K562 (cell line): ENCODE data around the gene PHF12. TPM values are rescaled to one million over a fixed set of nuclear protein-coding genes. Genes with fewer than 3 reads are reported as not detected.

Experiments used
- ATAC-seq: fragments of 200-7000 bp; cut with Tn5 transposase; 3 replicates; pipeline ENCODE4 v1.9.1; 2020; ENCODE audit warnings: moderate library complexity
- BruUV-seq: library from RNA; stranded (reverse); fragments of 400-500 nt; replicated peaks from 2 replicates; lab custom pipeline; 2021; lab: Mats Ljungman, UMichigan
- CTCF ChIA-PET: fragments of 300-600 bp; formaldehyde crosslinking; extraction: SDS; loops from one replicate; lab custom pipeline; 2021; ENCODE audit warnings: low intra/inter-chr PET ratio; lab: Yijun Ruan, JAX
- POLR2A ChIA-PET: fragments of 300-600, 350-650 bp; sonication (Branson Sonifier 250); formaldehyde crosslinking; extraction: SDS; loops from one replicate; lab custom pipeline; 2021; ENCODE audit warnings: antibody characterized with exemption, inconsistent platforms; lab: Yijun Ruan, JAX
- DNase-seq, 4 experiments: peaks; one replicate each; pipeline versions ENCODE4 v3.0.0 to v3.0.0-alpha.2; 2011 to 2018; ENCODE audit warnings: low spot score in 3 of 4, mixed read lengths in 3 of 4; ENCODE audit errors: extremely low read depth in 1 of 4
- FAIRE-seq: peaks from 2 replicates; lab custom pipeline; 2011; peaks lifted over from hg19 to GRCh38; lab: Jason Lieb, UNC
- H2AFZ ChIP-seq: 2 replicates; pipeline ENCODE4 v1.6.0; 2011; ENCODE audit warnings: low read depth, low read length, control low read depth, inconsistent platforms
- H3K27ac ChIP-seq: fragments of 200-600 bp; 3 replicates; pipeline ENCODE4 v1.8.0; 2011; ENCODE audit warnings: low read depth, mild to moderate bottlenecking, control low read depth, inconsistent platforms, low read length, moderate library complexity, mixed read lengths; ENCODE audit errors: extremely low read depth
- H3K27me3 ChIP-seq, 2 experiments: fragments of 300-600 bp in 1 of 2; 2 replicates in 1 of 2; 3 replicates in 1 of 2; pipeline versions ENCODE4 v1.6.0 to v1.8.0; 2011; ENCODE audit warnings: inconsistent platforms in 2 of 2, low read length in 2 of 2, mild to moderate bottlenecking in 1 of 2, mixed read lengths in 1 of 2, moderate library complexity in 1 of 2; ENCODE audit not compliant: control insufficient read depth in 2 of 2, insufficient read depth in 2 of 2
- H3K36me3 ChIP-seq: fragments of 300-600 bp; 3 replicates; pipeline ENCODE4 v1.8.0; 2011; ENCODE audit warnings: mild to moderate bottlenecking, low read length, inconsistent platforms; ENCODE audit not compliant: control insufficient read depth, insufficient read depth
- H3K4me1 ChIP-seq, 2 experiments: fragments of 200-600 bp in 1 of 2; replicated peaks in 1 of 2; 2 replicates in 1 of 2; 3 replicates in 1 of 2; pipeline versions ENCODE4 v1.5.1 to v1.8.0; 2011; ENCODE audit warnings: inconsistent platforms in 2 of 2, low read length in 2 of 2, mild to moderate bottlenecking in 1 of 2, mixed read lengths in 1 of 2, moderate library complexity in 1 of 2; ENCODE audit not compliant: control insufficient read depth in 2 of 2, insufficient read depth in 2 of 2
- H3K4me2 ChIP-seq: 2 replicates; pipeline ENCODE4 v1.6.1; 2011; ENCODE audit warnings: low read length, control low read depth, inconsistent platforms, mixed read lengths; ENCODE audit not compliant: insufficient read depth
- H3K4me3 ChIP-seq: fragments of 200-600 bp; sonication (generic), shearing (Covaris generic); 2 replicates; pipeline ENCODE4 v1.5.1; 2016; ENCODE audit warnings: control low read depth, inconsistent platforms
- H3K79me2 ChIP-seq: fragments of 200-600 bp; 3 replicates; pipeline ENCODE4 v1.8.0; 2011; ENCODE audit warnings: low read length, inconsistent platforms; ENCODE audit not compliant: control insufficient read depth, insufficient read depth
- H3K9ac ChIP-seq, 2 experiments: 2 replicates each; pipeline versions ENCODE4 v1.6.0 to v1.6.1; 2011; ENCODE audit warnings: low read depth in 2 of 2, low read length in 2 of 2, control low read depth in 1 of 2, inconsistent platforms in 1 of 2, mild to moderate bottlenecking in 1 of 2, mixed read lengths in 1 of 2; ENCODE audit not compliant: insufficient read depth in 1 of 2
- H3K9me1 ChIP-seq: one replicate; pipeline ENCODE4 v1.6.0; 2011; ENCODE audit warnings: inconsistent platforms, mild to moderate bottlenecking, low read length, moderate library complexity; ENCODE audit not compliant: control insufficient read depth, insufficient read depth
- H3K9me3 ChIP-seq: replicated peaks from 2 replicates; pipeline ENCODE4 v1.5.1; 2011; ENCODE audit warnings: low read depth, low read length, inconsistent platforms; ENCODE audit not compliant: control insufficient read depth, insufficient read depth
- H4K20me1 ChIP-seq: replicated peaks from 2 replicates; pipeline ENCODE4 v1.6.1; 2011; ENCODE audit warnings: low read length, inconsistent platforms, mixed read lengths; ENCODE audit not compliant: control insufficient read depth, insufficient read depth
- GMEB1 ChIP-seq: fragments of 250-450 bp; sonication (Bioruptor Pico); IDR thresholded peaks from 2 replicates; pipeline ENCODE4 v1.4.0; 2020; ENCODE audit warnings: mild to moderate bottlenecking
- NR2C1 ChIP-seq, 2 experiments: fragments of 450-650 bp; IDR thresholded peaks; 2 replicates each; pipeline ENCODE4 v1.6.1; 2017; ENCODE audit warnings: mild to moderate bottlenecking in 2 of 2, antibody characterized with exemption in 1 of 2, inconsistent platforms in 1 of 2, missing compliant biosample characterization in 1 of 2, missing genetic modification characterization in 1 of 2
- PYGO2 ChIP-seq: fragments of 450-650 bp; IDR thresholded peaks from 2 replicates; pipeline ENCODE4 v1.6.1; 2016; ENCODE audit warnings: mild to moderate bottlenecking, missing genetic modification characterization, moderate library complexity, missing compliant biosample characterization
- RFX1 ChIP-seq: fragments of 450-650 bp; IDR thresholded peaks from 2 replicates; pipeline ENCODE4 v1.6.1; 2016; ENCODE audit warnings: mild to moderate bottlenecking, moderate library complexity
- WGBS: fragments of 100-300 bp; shearing (Covaris generic); methylation state at CpG from one replicate; pipeline ENCODE4 v1.1.6; 2016; ENCODE audit warnings: low coverage, mixed read lengths; ENCODE audit not compliant: insufficient coverage; ENCODE audit errors: missing lambda C conversion rate; 5-methylcytosine and 5-hydroxymethylcytosine counted together
- in situ Hi-C: fragments of 300-500 bp; cut with MboI; formaldehyde crosslinking; loops from 4 replicates; pipeline ENCODE4 v1.15.0; 2018; ENCODE audit warnings: inconsistent platforms, mixed read lengths
- intact Hi-C: fragments of 100-400 bp; cut with micrococcal nuclease; formaldehyde crosslinking; loops from 2 replicates; pipeline ENCODE4 v1.14.2; 2022
- polyA plus RNA-seq, 8 experiments: library from polyadenylated mRNA; depleted of rRNA in 4 of 8; stranded (reverse) in 5 of 8; unstranded in 3 of 8; fragments of >200 nt; fragmentation: Nextera tagmentation in 2 of 8; fragmentation: Illumina TruSeq in 1 of 8; extraction: Ambion mirVana in 2 of 8; extraction: Trizol in 1 of 8; gene quantifications; 2 replicates each; pipeline versions ENCODE4 v1.2.1 to v1.2.3, GENCODE V29; 2011 to 2014; ENCODE audit warnings: inconsistent platforms in 1 of 8, missing spikeins in 1 of 8
- total RNA-seq, 7 experiments: library from RNA; depleted of rRNA in 6 of 7; stranded (reverse); fragments of >200 nt in 6 of 7; fragmentation: Illumina TruSeq in 2 of 7; extraction: Trizol in 2 of 7; gene quantifications; 2 replicates each; pipeline versions ENCODE4 v1.2.1 to v1.2.3, GENCODE V29; 2011 to 2021; ENCODE audit warnings: low replicate concordance in 1 of 7

PHF12 gene
- total and polyA plus RNA-seq, 9 of the 15 experiments (the other 6 are each of a cell fraction or from before 2014, with no cell fraction given) = 0.82 to 31.3 (median 13.5) TPM

- H3K27me3 ChIP-seq = peaks cover 27 to 56% of the 10 kb centered on the region in 2 experiments; a peak in 4 of 5 replicates
- no peak overlapping the region for H3K9ac ChIP-seq
- intact Hi-C loops = no loop called here
- H3K27ac ChIP-seq = no peak overlapping the region
- H3K9me3 ChIP-seq = no peaks in the 10 kb centered on the region
- no peak for ATAC-seq
- no peak for FAIRE-seq
- no peak overlapping the region for H3K4me2 ChIP-seq
- no TSS peak for BruUV-seq
- no peaks in the 10 kb centered on the region for H3K9me1 ChIP-seq
- WGBS = 4% methylated on average over 7 of the region's 7 CpGs
- H3K4me1 ChIP-seq = peaks cover 0 to 3% of the 10 kb centered on the region in 2 experiments; a peak in 1 of 5 replicates
- DNase-seq = no peak
- CTCF ChIA-PET = interaction anchor here (1.8 kb wide), 1 partner anchor 144 kb away, joined by 5 read pairs; no protein-coding TSS in a partner anchor
- TF ChIP-seq GMEB1 = no peak
- no peak for TF ChIP-seq PYGO2 (tag)
- TF ChIP-seq NR2C1 (IDR thresholded peaks at IDR 0.05) = peak; percentile 19; the same call in 1 of the 2 replicates
- TF ChIP-seq NR2C1 (tag; IDR thresholded peaks at IDR 0.05) = no peak
- TF ChIP-seq RFX1 = peak; percentile 89
- in situ Hi-C loops = loop anchor here (5.0 kb wide), 1 partner anchor 140 kb away; no protein-coding TSS in a partner anchor
- H3K4me3 ChIP-seq = no peak overlapping the region
- no peak overlapping the region for H2AFZ ChIP-seq
- H3K79me2 ChIP-seq = no peaks in the 10 kb centered on the region
- no peaks in the 10 kb centered on the region for H3K36me3 ChIP-seq
- H4K20me1 ChIP-seq = peaks cover 17% of the 10 kb centered on the region
- POLR2A ChIA-PET = interaction anchor here (0.6 to 1.9 kb wide), 7 partner anchors 11 to 148 kb away, joined by 3 to 5 read pairs (median 4); partner anchors contain the start of gene PHF12
These were observed 16.2 kb upstream of the PHF12 start for GRCh38 chr17:28967221-28968135.
